Stimulated activated naive CD4-positive, alpha-beta T cell (primary cell): ENCODE results near the gene ZBTB47.

Source experiments
- DNase-seq, 6 experiments: peaks; one replicate each; lab custom pipeline; 2025; lab: John Stamatoyannopoulos, UW

The ZBTB47 gene

GRCh38 chr3:42652611-42653302, 740 bp upstream of the ZBTB47 start:
- no peak for DNase-seq

GRCh38 chr3:42653303-42653559, 266 bp upstream of the ZBTB47 start:
- no peak for DNase-seq

DNA sequence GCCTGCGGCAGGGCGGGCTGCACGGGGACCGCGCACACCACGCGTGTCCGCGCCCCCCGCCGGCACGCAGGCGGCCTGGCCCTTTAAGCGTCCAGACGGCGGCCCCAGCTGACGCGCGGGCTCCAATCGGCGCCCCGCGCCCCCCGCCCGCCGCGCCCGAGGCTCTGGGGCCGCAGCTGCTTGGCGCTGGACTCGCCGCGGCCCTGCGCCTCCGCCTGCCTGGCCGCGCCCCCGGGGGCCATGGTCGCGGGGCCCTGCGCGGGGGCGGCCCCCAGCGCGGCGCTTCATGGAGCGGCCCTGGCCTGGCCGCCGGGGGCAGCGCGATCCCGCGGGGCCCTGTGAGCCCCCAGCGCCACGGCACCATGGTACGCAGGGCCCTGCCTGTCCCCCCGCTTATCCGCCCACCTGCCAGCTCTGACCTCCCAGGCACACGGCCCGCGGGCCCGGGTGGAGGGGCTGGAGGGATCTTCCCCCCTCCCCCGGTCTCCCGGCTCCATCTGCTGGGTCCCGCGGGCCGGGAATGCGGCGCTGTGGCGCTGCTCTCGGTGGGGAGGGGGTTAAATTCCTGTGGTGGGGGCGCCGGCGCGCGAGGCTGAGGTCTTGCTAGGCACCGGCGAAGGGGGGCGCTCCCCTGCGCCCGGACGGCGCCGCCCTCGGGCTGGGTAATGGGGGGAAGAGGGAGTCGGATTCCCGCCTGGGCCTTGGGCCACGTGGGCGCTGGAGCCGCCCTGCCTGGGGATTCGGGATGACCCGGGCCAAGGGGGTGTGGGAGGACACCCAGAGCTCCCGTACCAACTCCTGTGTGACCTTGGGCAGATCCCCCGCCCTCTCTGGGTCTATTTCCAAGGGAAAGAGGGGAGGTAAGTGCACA, 1.1 kb downstream of the ZBTB47 start:
- no peak for DNase-seq

DNA sequence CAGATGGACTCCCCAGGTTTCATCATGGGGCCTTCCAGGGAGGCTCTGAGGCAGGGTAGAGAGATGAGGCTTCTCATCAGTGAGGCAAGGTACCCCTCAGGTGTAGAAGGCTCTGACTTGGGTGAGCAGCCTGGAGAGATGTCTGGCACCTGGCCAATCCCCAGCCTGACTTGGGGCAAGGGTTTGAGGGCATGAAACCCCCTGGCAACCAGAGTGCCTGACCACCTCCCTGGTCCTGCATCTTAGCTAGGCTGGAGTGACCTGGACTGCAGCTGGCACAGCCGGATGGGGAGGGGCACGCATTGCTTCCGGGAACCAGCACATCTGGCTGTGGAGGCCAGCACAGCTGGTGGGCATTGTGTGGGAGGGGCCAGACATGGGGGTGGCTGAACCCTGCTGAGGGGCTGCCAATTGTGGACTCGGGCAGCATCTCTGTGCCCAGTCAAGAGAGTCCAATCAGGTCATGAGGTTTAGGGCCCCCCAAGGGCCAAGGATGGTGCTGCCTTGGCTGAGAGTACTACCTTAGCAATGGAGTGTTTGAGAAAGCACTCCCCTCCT, 1.9 kb downstream of the ZBTB47 start:
- DNase-seq: no peak

DNA sequence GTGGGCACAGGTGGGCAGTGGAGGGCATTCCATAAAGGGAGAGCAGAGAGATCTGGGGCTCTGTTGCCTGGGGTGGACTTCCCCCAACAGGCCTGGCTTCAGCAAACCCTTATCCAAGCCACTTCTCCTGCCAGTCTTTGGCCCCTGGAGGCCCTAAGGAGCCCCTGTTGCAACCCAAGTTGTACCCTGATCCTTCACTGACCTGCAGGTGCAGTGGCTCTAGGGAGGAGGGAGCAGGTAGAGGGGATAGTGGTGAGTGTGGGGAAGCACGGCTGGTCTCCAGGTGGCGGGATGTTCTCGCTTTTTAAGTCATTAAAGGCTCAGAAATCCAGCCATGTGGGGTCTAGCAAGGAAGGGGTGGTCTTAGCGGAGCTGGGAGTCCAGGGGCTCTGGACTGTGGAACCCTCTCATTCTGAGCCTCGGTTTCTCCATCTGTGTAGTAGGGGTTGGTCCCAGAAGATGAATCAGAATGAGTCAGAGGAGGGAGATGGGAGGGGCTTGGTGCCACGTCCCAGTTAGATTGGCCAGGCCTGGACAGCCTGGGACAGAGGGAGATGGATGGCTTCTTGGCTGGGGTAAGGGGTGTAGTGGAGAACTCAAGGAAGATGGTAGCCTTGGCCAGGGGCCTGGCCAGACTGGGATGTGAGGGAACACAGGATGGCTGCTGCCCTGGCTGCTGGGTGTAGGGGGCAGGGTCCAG, 2.6 kb downstream of the ZBTB47 start:
- DNase-seq: no peak

GRCh38 chr3:42656680-42657610, 3.4 kb downstream of the ZBTB47 start:
- no peak for DNase-seq

DNA sequence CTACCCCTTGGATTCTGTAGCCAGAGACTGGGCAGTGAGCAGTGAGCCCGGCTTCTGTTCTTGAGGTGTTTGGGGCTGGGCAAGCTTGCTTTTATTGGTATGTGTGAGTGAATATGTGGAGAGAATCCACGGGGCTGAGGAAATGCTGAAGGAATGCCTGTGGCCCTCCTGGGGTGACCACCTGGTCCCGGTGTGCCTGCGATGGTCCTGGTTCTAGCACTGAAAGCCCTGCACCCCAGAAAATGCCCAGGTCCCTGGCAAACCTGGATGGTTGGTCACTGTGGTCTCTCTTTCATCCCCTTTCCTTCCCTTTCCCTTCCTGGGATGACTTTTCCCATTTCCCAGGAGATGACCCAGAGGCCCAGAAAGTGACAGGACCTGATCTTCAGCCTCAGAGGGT, 4.2 kb downstream of the ZBTB47 start:
- DNase-seq: no peak

DNA sequence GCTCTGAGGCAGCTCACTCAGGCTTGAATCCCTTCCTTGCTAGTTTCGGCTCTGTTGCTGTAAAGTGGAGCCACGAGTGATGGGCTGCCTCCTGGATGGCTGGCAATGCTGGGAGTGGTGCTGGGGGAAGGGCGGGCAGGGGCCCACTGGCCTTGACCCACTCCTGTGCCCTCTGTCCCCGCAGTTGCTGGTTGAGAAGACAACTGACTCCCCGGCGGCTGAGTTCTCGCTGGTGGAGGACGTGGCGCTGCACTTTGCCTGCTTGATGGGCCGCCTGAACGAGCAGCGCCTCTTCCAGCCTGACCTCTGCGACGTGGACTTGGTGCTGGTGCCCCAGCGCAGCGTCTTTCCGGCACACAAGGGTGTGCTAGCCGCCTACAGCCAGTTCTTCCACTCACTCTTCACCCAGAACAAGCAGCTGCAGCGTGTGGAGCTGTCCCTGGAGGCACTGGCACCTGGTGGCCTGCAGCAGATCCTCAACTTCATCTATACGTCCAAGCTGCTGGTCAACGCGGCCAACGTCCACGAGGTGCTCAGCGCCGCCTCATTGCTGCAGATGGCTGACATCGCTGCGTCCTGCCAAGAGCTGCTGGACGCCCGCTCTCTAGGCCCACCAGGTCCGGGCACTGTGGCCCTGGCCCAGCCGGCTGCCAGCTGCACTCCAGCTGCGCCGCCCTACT, 4.7 kb downstream of the ZBTB47 start:
- no peak for DNase-seq

GRCh38 chr3:42658771-42659390, 5.4 kb downstream of the ZBTB47 start:
- no peak for DNase-seq

GRCh38 chr3:42659451-42660130, 6.1 kb downstream of the ZBTB47 start:
- no peak for DNase-seq

DNA sequence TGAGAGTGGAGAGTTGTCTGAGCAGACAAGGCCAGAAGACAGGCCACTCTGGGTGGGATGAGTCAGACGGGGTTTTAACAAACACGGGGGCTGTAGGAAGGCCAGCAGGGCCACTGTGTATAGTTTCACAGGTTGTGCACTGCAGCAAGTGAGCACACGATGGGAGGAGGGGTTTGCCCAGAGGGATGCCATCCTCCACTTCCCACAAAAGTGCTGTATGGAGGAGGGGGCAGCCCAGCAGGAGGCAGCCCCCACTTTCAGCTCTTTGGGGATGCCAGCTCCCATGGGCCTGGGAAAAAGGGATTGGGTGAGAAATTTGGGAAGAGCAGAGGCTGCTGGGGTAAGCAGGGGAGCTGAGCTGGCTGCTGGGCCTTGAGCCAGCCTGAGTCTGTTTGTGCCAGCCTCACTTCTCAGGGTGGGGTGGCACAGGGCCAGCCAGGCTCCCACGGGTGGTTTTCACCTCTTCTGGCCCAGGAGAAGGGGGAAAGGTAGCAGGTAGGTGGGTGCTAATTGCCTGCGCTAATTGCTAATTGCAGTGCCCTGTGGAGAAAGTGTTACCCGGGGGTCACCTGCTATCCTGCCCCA, 6.7 kb downstream of the ZBTB47 start:
- DNase-seq: no peak

DNA sequence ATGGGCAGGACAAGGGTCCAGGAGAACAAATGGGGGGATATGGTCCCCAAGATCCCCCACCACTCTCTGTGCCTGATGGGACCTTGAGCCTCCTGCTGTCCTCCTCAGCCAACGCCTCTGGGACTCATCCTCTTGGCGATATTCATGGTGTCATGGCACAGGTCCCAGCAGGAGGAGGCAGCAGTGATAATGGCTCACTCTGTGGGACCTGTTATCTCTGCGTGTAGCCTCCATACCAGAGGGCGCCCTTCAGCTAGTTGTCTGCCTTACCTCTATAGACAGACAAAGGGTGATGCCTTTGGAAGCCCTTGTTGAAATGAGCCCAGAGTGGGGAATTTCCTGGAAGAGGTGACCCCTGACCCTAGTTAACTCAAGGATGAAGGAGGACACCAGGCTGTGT, 7.4 kb downstream of the ZBTB47 start:
- DNase-seq: no peak

DNA sequence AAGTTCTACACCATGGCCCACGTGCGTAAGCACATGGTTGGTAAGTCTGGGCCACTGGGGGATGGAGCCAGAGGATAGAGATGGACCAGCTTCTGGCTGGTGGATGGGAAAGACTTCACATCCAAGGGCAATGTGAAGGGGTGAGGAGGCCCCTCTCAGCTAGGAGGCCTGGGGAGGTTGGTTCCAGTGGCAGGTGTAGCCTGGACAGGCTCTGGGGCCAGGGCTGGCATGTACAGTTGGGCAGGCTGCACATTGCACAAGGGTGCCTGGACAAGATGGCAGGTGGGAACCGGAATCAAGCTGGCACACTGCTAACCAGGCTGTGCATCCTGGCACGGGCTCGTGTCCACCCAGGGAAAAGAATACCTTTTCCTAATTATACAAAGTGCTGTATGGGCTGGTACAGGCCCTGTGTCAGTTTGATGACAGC, 8.1 kb downstream of the ZBTB47 start:
- DNase-seq: no peak

- no peak for DNase-seq
Observed at GRCh38 chr3:42662037-42662812, 8.7 kb downstream of the ZBTB47 start.

- DNase-seq: no peak
Observed at GRCh38 chr3:42662813-42663535, 9.5 kb downstream of the ZBTB47 start.

GRCh38 chr3:42663581-42664437, 10.3 kb downstream of the ZBTB47 start:
- DNase-seq: no peak

- no peak for DNase-seq
Observed at GRCh38 chr3:42664438-42664803, 10.9 kb downstream of the ZBTB47 start.
